AML-193 (cell line): ENCODE data around the gene LAMTOR1.
"Not testable (repeated sequence)": the region's sequence is repeated elsewhere in the genome, so short reads cannot be mapped to it uniquely, and the experiment has no call there.

ENCODE experiments used
- DNase-seq, 2 experiments: peaks; one replicate each; lab custom pipeline; 2025; lab: John Stamatoyannopoulos, UW

The LAMTOR1 gene

GRCh38 chr11:72102946-72103753, at the start of gene LAMTOR1:
TSS of gene LAMTOR1 (minus strand) at chr11:72103297. CDS start at chr11:72103224, 73 bp downstream.
- peak; percentile 96 to 98 for DNase-seq

GRCh38 chr11:72150882-72151281, 47.8 kb upstream of the LAMTOR1 start:
- DNase-seq = no peak

GRCh38 chr11:72146625-72147024, 43.5 kb upstream of the LAMTOR1 start:
- no peak for DNase-seq

- no peak for DNase-seq
These were observed 41.9 kb upstream of the LAMTOR1 start for GRCh38 chr11:72144807-72145565.

GRCh38 chr11:72142543-72142942, 39.4 kb upstream of the LAMTOR1 start:
- DNase-seq = not testable (repeated sequence)

GRCh38 chr11:72142086-72142485, 39.0 kb upstream of the LAMTOR1 start:
- DNase-seq = not testable (repeated sequence)

GRCh38 chr11:72141066-72141465, 38.0 kb upstream of the LAMTOR1 start:
- no peak for DNase-seq

- no peak for DNase-seq
These were observed 37.6 kb upstream of the LAMTOR1 start for GRCh38 chr11:72140661-72141060.

- no peak for DNase-seq
These were observed 36.4 kb upstream of the LAMTOR1 start for GRCh38 chr11:72139500-72139899.

GRCh38 chr11:72138821-72139390, 35.8 kb upstream of the LAMTOR1 start:
- DNase-seq = no peak

- no peak for DNase-seq
These were observed 33.7 kb upstream of the LAMTOR1 start for GRCh38 chr11:72136684-72137262.

- DNase-seq = no peak
These were observed 33.0 kb upstream of the LAMTOR1 start for GRCh38 chr11:72135891-72136683.

- peak; percentile 5 to 40 for DNase-seq
These were observed 32.4 kb upstream of the LAMTOR1 start, which contains the start of gene FOLR3 for GRCh38 chr11:72135473-72135872. TSS of gene FOLR3 (plus strand) at chr11:72135725. CDS start at chr11:72135953, 228 bp downstream.

GRCh38 chr11:72132646-72133045, 29.5 kb upstream of the LAMTOR1 start:
- peak; percentile 67 to 80 for DNase-seq

- DNase-seq = no peak
These were observed 26.3 kb upstream of the LAMTOR1 start for GRCh38 chr11:72129381-72129780.

GRCh38 chr11:72127923-72128322, 24.8 kb upstream of the LAMTOR1 start:
- DNase-seq = no peak

- DNase-seq = no peak
These were observed 22.9 kb upstream of the LAMTOR1 start for GRCh38 chr11:72125956-72126355.

GRCh38 chr11:72124046-72124445, 20.9 kb upstream of the LAMTOR1 start:
- no peak for DNase-seq

GRCh38 chr11:72123117-72123653, 20.1 kb upstream of the LAMTOR1 start:
- no peak for DNase-seq

- no peak for DNase-seq
These were observed 19.5 kb upstream of the LAMTOR1 start for GRCh38 chr11:72122607-72123006.

- DNase-seq = no peak
These were observed 17.8 kb upstream of the LAMTOR1 start for GRCh38 chr11:72120930-72121329.
